ENCODE data around the gene ZNF618.

DNA sequence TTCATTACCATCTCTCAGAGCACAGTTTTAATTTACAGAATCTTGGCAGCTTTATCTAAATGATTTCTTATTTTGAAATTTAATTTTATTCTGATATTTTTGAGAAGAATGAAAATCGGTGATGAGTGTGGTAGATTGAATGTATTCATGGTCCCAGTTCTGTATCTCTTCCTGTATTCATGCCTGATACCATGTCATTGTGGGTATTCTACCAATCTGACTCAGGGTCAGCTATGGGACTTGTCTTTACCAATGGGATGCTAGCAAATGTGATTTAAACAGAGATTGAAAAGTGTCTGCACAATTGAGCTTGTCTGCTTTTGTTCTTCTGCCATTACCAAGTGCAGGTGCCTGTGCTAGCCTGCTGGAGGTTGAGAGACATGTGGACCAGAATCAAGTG, 17.8 kb upstream of the ZNF618 start:
- no peak for TF ChIP-seq POLR2AphosphoS5 (IDR thresholded peaks at IDR 0.05)
- TF ChIP-seq, protein P1, sequence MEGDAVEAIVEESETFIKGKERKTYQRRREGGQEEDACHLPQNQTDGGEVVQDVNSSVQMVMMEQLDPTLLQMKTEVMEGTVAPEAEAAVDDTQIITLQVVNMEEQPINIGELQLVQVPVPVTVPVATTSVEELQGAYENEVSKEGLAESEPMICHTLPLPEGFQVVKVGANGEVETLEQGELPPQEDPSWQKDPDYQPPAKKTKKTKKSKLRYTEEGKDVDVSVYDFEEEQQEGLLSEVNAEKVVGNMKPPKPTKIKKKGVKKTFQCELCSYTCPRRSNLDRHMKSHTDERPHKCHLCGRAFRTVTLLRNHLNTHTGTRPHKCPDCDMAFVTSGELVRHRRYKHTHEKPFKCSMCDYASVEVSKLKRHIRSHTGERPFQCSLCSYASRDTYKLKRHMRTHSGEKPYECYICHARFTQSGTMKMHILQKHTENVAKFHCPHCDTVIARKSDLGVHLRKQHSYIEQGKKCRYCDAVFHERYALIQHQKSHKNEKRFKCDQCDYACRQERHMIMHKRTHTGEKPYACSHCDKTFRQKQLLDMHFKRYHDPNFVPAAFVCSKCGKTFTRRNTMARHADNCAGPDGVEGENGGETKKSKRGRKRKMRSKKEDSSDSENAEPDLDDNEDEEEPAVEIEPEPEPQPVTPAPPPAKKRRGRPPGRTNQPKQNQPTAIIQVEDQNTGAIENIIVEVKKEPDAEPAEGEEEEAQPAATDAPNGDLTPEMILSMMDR (IDR thresholded peaks at IDR 0.05) = no peak
- no peak for TF ChIP-seq EP300 (IDR thresholded peaks at IDR 0.05)
- TF ChIP-seq POLR2A (IDR thresholded peaks at IDR 0.05) = no peak

Measured in stomach (tissue), 4 donors.